ENCODE measurements around the gene CDH20.

Gene CDH20
- total RNA-seq, result 0.12 to 1.1 (median 0.65) reads per million in 4 donors

GRCh38 chr18:61333271-61333745 is at the start of gene CDH20:
Gene CDH20, plus strand, starts transcription at chr18:61333430.
- DNase-seq, result no peak

- no peak for DNase-seq
Measured at GRCh38 chr18:61284039-61284438, 49.2 kb upstream of the CDH20 start.

- DNase-seq, result no peak
Measured at GRCh38 chr18:61285777-61286176, 47.5 kb upstream of the CDH20 start.

GRCh38 chr18:61286867-61287266 is 46.4 kb upstream of the CDH20 start:
- DNase-seq, result no peak

GRCh38 chr18:61290616-61291015 is 42.6 kb upstream of the CDH20 start:
- DNase-seq, result no peak

- no peak for DNase-seq
Measured at GRCh38 chr18:61292280-61293035, 40.8 kb upstream of the CDH20 start.

- DNase-seq, result no peak
Measured at GRCh38 chr18:61295153-61295552, 38.1 kb upstream of the CDH20 start.

GRCh38 chr18:61308004-61308403 is 25.2 kb upstream of the CDH20 start:
- DNase-seq, result no peak

- DNase-seq, result no peak
Measured at GRCh38 chr18:61308795-61309393, 24.3 kb upstream of the CDH20 start.

- DNase-seq, result peak in 1 of 5 donors; percentile 33
Measured at GRCh38 chr18:61322265-61322873, 10.9 kb upstream of the CDH20 start.

GRCh38 chr18:61323951-61324350 is 9.3 kb upstream of the CDH20 start:
- no peak for DNase-seq

- DNase-seq, result no peak
Measured at GRCh38 chr18:61326407-61326806, 6.8 kb upstream of the CDH20 start.

GRCh38 chr18:61329398-61329797 is 3.8 kb upstream of the CDH20 start:
- DNase-seq, result no peak

GRCh38 chr18:61331051-61331450 is 2.2 kb upstream of the CDH20 start:
- DNase-seq, result no peak

GRCh38 chr18:61333746-61334490 is 688 bp downstream of the CDH20 start:
- DNase-seq, result no peak

- no peak for DNase-seq
Measured at GRCh38 chr18:61334491-61334850, 1.2 kb downstream of the CDH20 start.

- no peak for DNase-seq
Measured at GRCh38 chr18:61334951-61335683, 1.9 kb downstream of the CDH20 start.

GRCh38 chr18:61335684-61336555 is 2.7 kb downstream of the CDH20 start:
- DNase-seq, result no peak

- no peak for DNase-seq
Measured at GRCh38 chr18:61336766-61337165, 3.5 kb downstream of the CDH20 start.

- DNase-seq, result no peak
Measured at GRCh38 chr18:61337527-61337926, 4.3 kb downstream of the CDH20 start.

GRCh38 chr18:61340148-61340547 is 6.9 kb downstream of the CDH20 start:
- no peak for DNase-seq

- DNase-seq, result no peak
Measured at GRCh38 chr18:61348230-61348629, 15.0 kb downstream of the CDH20 start.

Data from T-helper 1 cell (primary cell).